GM21619 (cell line): ENCODE data around the gene DHRS7B.
"Not testable (repeated sequence)": the region's sequence is repeated elsewhere in the genome, so short reads cannot be mapped to it uniquely, and the experiment has no call there.

Source experiments
- ATAC-seq: cut with Tn5 transposase; IDR thresholded peaks from one replicate; pipeline ENCODE4 v1.9.1; 2021; ENCODE audit not compliant: unreplicated experiment

Gene DHRS7B

GRCh38 chr17:21176773-21177395, 50.1 kb downstream of the DHRS7B start:
- no peak for ATAC-seq

- ATAC-seq = no peak
Observed at GRCh38 chr17:21177401-21177800, 50.6 kb downstream of the DHRS7B start.

- no peak for ATAC-seq
Observed at GRCh38 chr17:21177854-21178600, 51.3 kb downstream of the DHRS7B start.

GRCh38 chr17:21183468-21183867, 56.7 kb downstream of the DHRS7B start:
- ATAC-seq = no peak

GRCh38 chr17:21184570-21184969, 57.8 kb downstream of the DHRS7B start:
- ATAC-seq = no peak

GRCh38 chr17:21185061-21185460, 58.3 kb downstream of the DHRS7B start:
- ATAC-seq = no peak

GRCh38 chr17:21186399-21187187, 59.8 kb downstream of the DHRS7B start:
- ATAC-seq = no peak

GRCh38 chr17:21189361-21189760, 62.6 kb downstream of the DHRS7B start:
- ATAC-seq = no peak

GRCh38 chr17:21190078-21190477, 63.3 kb downstream of the DHRS7B start:
- no peak for ATAC-seq

GRCh38 chr17:21191698-21192097, 64.9 kb downstream of the DHRS7B start:
- ATAC-seq = no peak

- not testable (repeated sequence) for ATAC-seq
Observed at GRCh38 chr17:21192414-21192813, 65.7 kb downstream of the DHRS7B start.

- ATAC-seq = no peak
Observed at GRCh38 chr17:21193031-21193430, 66.3 kb downstream of the DHRS7B start.

GRCh38 chr17:21194226-21194625, 67.5 kb downstream of the DHRS7B start:
- no peak for ATAC-seq

GRCh38 chr17:21194703-21195102, 67.9 kb downstream of the DHRS7B start:
- ATAC-seq = no peak

- ATAC-seq = no peak
Observed at GRCh38 chr17:21196126-21196525, 69.4 kb downstream of the DHRS7B start.

GRCh38 chr17:21198411-21198810, 71.6 kb downstream of the DHRS7B start:
- no peak for ATAC-seq

GRCh38 chr17:21199311-21199710, 72.5 kb downstream of the DHRS7B start:
- ATAC-seq = no peak

- ATAC-seq = no peak
Observed at GRCh38 chr17:21199856-21200255, 73.1 kb downstream of the DHRS7B start.

GRCh38 chr17:21200590-21201297, 74.0 kb downstream of the DHRS7B start:
- ATAC-seq = no peak

GRCh38 chr17:21201298-21201595, 74.5 kb downstream of the DHRS7B start:
- no peak for ATAC-seq

GRCh38 chr17:21201874-21202273, 75.1 kb downstream of the DHRS7B start:
- ATAC-seq = no peak
